NCI-H1436 (cell line): Measurements from ENCODE around the gene SRSF1.
"Not testable (repeated sequence)": the region's sequence is repeated elsewhere in the genome, so short reads cannot be mapped to it uniquely, and the experiment has no call there.

ENCODE experiments used
- DNase-seq: peaks from one replicate; lab custom pipeline; 2025; lab: John Stamatoyannopoulos, UW

Gene SRSF1

GRCh38 chr17:57963149-57963511 lies 43.9 kb downstream of the SRSF1 start:
- DNase-seq = no peak

DNA sequence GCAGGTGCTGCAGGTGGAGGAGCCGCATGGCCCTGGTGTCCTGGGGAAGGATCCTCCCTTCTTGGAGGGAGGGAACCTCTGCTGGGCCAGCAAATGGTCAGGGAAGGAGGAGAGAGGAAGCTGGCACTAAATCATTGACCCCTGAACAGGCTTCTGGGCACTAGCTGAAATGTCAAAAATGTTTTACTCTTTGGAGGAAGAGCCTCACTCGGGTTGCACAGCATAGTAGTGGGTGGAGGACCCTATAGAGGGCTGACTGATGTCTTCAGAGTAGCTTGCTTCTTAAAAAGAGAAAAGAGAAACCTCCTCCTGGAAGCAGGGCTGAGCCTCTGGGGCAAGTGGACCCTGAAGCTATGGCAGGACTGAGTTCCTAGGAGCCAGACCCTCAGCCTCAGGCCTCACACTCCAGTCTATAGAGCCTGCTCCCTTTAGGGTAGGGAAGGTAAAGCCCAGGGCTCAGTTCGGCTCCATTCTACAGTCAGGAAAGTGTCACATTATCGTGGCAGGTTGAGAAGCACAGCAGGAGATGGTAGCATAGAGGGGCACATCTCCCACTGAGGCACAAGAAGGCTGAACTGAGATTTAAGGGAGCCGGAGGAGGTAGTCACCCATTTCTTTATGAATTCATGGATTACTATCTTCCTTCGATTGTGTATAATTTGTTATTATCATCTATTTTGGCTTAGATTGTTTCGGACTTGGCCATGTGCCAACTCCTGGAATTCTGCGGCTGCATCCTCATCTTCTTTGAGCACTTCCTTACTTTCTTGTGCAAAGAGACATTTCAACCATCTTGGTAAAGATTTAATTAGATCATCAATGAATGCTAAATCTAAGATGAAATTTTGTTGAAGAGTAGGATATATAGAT lies 44.5 kb downstream of the SRSF1 start:
- DNase-seq = no peak

DNA sequence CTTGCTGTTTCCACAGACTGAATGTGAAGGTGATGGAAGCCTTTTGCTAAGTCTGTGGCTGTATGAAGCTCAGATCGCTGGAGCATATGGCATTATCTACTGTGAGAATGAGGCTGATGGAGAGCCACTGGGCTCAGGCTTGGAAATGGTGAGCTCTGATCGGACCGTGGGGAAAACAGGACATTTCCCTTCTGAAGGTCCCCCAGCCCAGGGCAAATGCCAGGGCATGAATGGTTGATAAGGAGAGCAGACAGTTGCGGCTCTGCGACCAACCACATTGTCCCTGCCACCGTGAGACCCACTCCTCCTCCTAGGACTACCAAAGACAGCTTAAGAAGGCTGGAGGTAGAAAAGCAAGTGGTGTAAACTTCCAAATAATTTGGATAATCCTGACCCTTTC lies 47.1 kb downstream of the SRSF1 start:
- DNase-seq = no peak

DNA sequence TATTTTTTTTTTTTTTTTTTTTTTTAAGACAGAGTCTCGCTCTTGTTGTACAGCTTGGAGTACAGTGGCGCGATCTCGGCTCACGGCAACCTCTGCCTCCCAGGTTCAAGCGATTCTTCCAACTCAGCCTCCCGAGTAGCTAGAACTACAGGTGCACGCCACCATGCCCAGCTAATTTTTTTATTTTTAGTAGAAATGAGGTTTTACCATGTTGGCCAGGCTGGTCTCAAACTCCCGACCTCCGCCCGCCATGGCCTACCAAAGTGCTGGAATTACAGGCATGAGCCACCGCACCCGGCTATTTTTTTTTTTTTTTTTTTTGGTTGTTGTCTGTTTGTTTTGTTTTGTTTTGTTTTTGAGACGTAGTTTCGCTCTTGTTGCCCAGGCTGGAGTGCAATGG lies 48.7 kb downstream of the SRSF1 start:
- DNase-seq = not testable (repeated sequence)

DNA sequence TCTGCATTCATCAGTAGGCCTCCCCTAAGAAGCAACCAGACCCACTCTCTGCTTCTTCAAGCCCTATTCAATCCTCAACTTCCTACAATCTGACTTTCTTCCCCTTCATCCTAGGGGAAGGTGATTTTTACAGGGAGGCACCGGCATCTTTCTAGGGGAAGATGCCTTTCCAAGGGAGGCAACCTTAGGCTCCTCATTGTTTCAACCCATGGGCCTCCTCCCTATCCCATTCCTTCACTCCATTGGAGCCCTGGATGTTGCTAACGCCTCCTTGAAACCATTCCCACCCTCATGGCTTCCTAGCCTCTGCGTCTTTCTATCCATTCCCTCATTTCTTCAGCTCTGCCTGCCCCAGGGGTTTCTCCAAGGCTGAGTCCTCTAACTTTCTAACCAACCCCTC lies 49.2 kb downstream of the SRSF1 start:
- DNase-seq = no peak

DNA sequence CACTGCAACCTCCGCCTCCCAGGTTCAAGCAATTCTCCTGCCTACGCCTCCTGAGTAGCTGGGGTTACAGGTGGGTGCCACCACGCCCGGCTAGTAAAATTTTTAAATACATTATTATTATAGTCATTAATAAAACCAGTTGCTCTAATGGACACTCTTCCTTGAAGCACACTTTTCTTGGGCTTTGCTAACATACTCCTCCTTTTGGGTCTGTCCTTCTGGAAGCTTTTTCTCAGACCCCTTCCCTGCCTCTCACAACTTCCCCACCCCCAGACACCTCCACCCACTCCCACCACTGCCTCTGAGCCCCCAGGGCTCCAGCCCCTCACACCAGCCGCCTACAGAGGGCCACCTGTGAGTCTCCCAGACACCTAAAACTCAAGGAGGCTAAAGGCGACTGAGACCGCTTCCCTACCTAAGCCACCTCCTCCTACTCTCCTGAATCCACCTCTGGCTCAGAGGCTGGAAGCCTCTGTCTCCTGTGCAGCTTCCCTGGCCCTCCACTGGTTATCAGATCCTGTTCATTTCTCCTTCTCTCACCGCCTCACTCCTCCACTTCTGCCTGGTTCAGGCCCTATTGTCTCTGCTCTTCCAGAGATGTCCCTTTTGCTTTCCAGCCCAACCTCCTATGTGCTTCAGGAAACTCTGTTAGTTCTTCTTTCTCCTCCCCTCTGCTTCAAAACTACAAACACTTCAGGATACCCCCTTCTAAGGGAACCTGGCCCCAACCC lies 49.8 kb downstream of the SRSF1 start:
- no peak for DNase-seq

GRCh38 chr17:57956291-57957119 lies 50.5 kb downstream of the SRSF1 start:
- DNase-seq = no peak

GRCh38 chr17:57955183-57955931 lies 51.7 kb downstream of the SRSF1 start, which contains the start of gene CUEDC1:
CUEDC1 (minus strand) TSS chr17:57955412; CDS start chr17:57885564, 69,848 bp downstream.
- DNase-seq = peak; percentile 64

DNA sequence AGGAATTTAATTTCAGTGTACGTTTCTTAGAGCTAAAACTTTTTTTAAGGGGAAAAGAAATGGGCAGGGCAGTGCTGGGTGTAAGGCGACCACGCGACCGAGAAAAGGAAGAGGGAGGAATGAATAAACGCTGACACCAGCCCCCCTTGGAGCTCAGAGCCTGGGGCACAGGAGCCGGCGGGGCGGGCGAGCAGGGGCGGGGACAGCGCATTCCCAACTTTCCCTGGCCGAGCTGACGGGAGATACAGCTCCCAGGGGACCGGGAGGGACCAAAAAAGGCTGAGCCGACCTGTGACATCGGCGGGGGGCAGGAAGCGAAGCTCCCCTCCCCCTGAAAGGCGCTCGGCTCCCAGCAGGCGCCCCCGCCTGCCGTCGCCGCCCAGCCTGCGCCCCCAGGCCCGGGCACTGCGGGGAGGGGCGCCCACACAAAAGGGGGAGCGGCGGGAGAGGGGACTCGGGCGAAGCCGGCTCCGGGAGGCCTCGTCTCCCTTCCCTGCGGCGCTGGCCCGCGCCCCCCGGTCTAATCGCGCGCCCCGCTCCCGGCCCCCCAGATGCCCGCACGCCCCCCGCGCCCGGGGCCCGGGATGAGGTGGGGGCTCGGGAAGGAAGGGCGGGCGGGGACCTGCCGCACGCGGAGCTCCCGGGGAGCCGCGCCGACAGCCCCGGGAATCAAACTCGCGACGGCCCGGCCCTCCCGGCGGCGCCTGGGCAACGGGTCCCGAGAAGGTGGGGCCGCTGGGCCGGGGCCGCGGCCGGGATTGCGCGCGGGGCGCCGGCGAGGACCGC lies 52.5 kb downstream of the SRSF1 start:
- peak; percentile 19 for DNase-seq

- no peak for DNase-seq
Observed at GRCh38 chr17:57953705-57954396, 53.2 kb downstream of the SRSF1 start.
